ENCODE results near the gene GATA2.

GATA2 gene

DNA sequence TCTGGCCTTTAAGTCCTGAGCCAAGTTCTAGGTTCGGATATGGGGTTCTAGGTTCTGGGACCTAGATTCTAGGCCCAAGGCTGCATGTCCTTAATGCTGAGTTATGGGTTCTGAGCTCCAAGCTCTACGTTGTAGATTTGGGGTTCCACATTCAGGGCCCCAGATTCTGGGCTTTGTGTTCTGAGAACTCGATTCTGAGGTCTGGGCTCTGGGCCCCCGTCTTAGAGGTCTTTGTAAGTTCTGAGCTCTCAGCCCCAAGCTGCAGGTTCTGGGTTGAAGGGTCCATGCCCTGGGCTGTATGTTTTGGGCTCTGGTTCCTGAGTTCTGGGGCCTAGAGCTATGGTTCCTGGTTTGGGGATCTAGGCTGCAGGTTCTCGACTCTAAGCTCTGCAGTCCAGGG, 16.3 kb downstream of the GATA2 start:
- no peak overlapping the region for H3K4me3 ChIP-seq (ENCODE audit: control insufficient read depth, low read depth, low read length)
- TF ChIP-seq, protein P1, sequence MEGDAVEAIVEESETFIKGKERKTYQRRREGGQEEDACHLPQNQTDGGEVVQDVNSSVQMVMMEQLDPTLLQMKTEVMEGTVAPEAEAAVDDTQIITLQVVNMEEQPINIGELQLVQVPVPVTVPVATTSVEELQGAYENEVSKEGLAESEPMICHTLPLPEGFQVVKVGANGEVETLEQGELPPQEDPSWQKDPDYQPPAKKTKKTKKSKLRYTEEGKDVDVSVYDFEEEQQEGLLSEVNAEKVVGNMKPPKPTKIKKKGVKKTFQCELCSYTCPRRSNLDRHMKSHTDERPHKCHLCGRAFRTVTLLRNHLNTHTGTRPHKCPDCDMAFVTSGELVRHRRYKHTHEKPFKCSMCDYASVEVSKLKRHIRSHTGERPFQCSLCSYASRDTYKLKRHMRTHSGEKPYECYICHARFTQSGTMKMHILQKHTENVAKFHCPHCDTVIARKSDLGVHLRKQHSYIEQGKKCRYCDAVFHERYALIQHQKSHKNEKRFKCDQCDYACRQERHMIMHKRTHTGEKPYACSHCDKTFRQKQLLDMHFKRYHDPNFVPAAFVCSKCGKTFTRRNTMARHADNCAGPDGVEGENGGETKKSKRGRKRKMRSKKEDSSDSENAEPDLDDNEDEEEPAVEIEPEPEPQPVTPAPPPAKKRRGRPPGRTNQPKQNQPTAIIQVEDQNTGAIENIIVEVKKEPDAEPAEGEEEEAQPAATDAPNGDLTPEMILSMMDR (conservative IDR thresholded peaks at IDR 0.05; ENCODE audit: control insufficient read depth, insufficient read depth, low read depth, low read length) = no peak
- DNase-seq (ENCODE audit: low read depth) = no peak

DNA sequence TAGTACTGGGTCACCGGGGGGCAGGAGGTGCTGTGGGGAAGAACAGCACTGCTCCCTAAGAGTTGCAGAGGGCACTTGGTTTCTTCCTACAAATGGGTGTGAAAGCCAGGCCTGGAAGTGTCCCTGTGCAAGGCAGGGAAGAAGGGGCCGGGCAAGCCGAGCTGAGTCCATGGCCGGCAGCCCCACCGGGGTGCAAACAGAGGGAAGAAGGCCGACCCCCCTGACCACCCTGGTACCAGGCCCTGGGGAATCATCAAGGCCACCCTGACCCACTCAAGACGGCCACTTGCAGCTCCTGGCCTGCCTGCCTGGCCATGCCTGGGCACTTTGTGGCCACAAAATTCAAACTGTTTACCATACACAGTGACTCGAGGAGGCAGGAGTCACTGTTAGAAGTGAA, 17.6 kb downstream of the GATA2 start:
- no peak for DNase-seq (ENCODE audit: low read depth)
- TF ChIP-seq, protein P1 (conservative IDR thresholded peaks at IDR 0.05; ENCODE audit: control insufficient read depth, insufficient read depth, low read depth, low read length) = no peak
- H3K4me3 ChIP-seq (ENCODE audit: control insufficient read depth, low read depth, low read length) = no peak overlapping the region

DNA sequence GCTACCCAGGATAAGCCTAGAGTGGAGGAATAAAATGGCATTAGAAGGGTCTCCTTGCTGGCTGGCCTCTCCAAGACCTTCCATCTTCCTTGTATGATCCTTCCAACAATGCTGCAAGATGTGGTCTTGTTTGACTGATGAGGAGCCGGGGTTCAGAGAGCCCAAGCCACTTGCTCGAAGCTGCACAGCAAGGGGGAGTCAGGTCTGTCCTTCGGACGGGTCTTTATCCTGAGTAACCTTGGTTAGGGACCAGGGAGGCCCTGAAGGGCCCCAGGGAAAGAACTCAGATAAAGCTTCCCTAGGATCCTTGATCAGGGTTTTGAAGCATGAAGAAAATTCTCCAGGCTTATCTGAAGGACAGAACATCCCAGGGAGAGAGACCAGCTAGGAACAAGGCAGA, 19.3 kb downstream of the GATA2 start:
- DNase-seq (ENCODE audit: low read depth) = no peak
- H3K4me3 ChIP-seq (ENCODE audit: control insufficient read depth, low read depth, low read length) = no peak overlapping the region
- TF ChIP-seq, protein P1 (conservative IDR thresholded peaks at IDR 0.05; ENCODE audit: control insufficient read depth, insufficient read depth, low read depth, low read length) = no peak

DNA sequence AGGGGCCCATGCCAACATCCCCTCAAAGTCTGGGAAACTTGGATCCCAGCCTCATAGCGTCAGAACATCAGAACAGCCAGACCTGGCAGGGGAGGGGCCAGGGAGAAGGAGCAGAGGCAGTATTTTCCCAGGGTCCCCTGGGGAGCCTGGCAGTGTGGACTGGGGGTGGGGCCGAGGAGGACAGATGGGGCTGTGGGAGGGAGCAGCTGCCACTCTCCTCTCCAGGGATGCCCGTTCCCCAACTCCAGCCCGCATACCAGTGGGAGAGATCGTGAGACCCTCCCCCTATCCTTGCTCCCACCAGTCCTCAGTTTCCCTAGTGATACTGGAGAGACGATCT, 19.9 kb downstream of the GATA2 start:
- no peak overlapping the region for H3K4me3 ChIP-seq (ENCODE audit: control insufficient read depth, low read depth, low read length)
- TF ChIP-seq, protein P1 (conservative IDR thresholded peaks at IDR 0.05; ENCODE audit: control insufficient read depth, insufficient read depth, low read depth, low read length) = no peak
- no peak for DNase-seq (ENCODE audit: low read depth)

DNA sequence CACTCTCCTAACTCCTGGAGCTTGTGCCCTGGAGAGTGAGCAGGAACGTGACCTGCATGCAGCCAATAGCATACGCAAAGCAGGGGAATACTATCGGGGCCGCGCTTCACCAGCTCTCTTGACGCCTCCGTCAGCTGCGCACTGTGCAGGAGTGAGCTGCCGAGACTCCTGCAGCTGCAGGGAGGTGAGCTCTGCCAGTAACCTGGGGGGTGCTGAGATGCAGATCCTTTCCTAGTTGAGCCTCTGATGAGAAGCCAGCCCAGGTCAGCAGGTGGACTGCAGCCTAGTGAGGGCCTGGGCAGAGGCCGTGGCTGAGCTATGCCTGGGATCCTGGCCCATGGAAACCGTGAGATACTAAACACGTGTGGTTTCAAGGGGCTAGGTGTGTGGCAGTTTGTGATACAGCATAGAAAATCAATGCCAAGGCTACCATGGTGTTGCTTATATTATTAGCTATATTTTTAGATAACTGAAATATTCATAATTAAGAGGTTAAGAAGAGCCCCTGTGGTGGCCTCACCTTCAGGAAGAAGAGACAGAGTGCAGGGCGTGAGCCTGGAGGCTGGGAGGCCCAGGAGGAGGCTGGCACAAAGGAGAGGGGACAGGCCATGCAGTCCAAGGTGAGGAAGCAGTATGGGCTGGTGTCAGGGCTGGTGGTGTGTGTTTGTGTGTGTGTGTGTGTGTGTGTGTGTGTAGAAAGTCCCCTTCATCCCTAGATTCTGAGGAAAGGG, 20.4 kb downstream of the GATA2 start:
- no peak overlapping the region for H3K4me3 ChIP-seq (ENCODE audit: control insufficient read depth, low read depth, low read length)
- TF ChIP-seq, protein P1 (conservative IDR thresholded peaks at IDR 0.05; ENCODE audit: control insufficient read depth, insufficient read depth, low read depth, low read length) = no peak
- no peak for DNase-seq (ENCODE audit: low read depth)

DNA sequence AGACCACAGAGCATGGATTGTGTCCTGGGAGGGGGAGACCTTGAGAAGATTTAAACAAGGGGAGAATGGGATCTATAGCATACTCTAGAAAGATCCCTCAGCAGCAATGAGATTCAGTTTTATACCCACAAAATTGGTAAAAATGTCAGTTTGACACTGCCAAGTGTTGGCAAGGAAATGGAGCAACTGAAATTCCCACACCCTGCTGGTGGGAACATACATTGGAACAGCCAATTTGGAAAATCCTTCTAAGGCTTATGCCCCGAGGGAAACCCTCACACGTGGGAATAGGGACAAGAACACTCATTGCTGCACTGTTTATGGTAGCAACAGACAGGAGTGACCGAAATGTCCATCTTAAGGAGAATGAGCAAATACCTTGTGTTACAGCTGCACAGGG, 21.3 kb downstream of the GATA2 start:
- TF ChIP-seq, protein P1 (conservative IDR thresholded peaks at IDR 0.05; ENCODE audit: control insufficient read depth, insufficient read depth, low read depth, low read length) = no peak
- DNase-seq (ENCODE audit: low read depth) = no peak
- no peak overlapping the region for H3K4me3 ChIP-seq (ENCODE audit: control insufficient read depth, low read depth, low read length)

DNA sequence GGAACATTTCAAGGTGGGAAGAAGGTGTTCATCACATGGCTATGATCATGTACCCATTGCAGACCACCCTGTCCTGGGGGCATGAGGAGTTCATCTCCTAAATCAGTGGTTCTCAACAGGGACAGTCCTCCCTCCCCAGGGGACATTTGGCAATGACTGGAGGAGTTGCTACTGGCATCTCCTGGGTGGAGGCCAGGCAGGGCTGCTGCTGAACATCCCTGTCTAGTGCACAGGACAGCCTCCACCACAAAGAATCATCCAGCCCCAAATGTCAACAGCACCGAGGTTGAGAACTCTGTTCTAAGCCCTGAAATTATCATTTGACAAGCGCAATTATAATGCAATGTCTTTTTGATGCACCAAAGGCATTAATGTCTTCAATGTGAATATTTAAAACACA, 21.9 kb downstream of the GATA2 start:
- H3K4me3 ChIP-seq (ENCODE audit: control insufficient read depth, low read depth, low read length) = no peak overlapping the region
- DNase-seq (ENCODE audit: low read depth) = no peak
- TF ChIP-seq, protein P1 (conservative IDR thresholded peaks at IDR 0.05; ENCODE audit: control insufficient read depth, insufficient read depth, low read depth, low read length) = no peak

Measured in fibroblast of mammary gland (primary cell).